ENCODE results near the gene JARID2. TPM values are rescaled to one million over a fixed set of nuclear protein-coding genes. Genes with fewer than 3 reads are reported as not detected.

JARID2 gene
- total RNA-seq, 2 donors from 2014 or later = 8.3 to 12.8 TPM

GRCh38 chr6:15555101-15556038 is 309.5 kb downstream of the JARID2 start:
- Histone ChIP-seq H3K9me3 (no peaks in the 10 kb centered on the region), H3K36me3 (no peaks in the 10 kb centered on the region), H3K27me3 (replicated peaks; ENCODE audit: insufficient read depth) (no peaks in the 10 kb centered on the region), H3K27ac (no peak overlapping the region), H3K4me3 (no peak overlapping the region), H3K4me1 (ENCODE audit: control insufficient read depth in 1 of 2, low read depth in 2 of 2) (peaks cover 0 to 17% of the 10 kb centered on the region in 2 donors)
- no peak for DNase-seq (ENCODE audit: low spot score)
- no peak for ATAC-seq (ENCODE audit: insufficient number of reproducible peaks, low FRiP score, low read depth)
- TF ChIP-seq, protein P1, sequence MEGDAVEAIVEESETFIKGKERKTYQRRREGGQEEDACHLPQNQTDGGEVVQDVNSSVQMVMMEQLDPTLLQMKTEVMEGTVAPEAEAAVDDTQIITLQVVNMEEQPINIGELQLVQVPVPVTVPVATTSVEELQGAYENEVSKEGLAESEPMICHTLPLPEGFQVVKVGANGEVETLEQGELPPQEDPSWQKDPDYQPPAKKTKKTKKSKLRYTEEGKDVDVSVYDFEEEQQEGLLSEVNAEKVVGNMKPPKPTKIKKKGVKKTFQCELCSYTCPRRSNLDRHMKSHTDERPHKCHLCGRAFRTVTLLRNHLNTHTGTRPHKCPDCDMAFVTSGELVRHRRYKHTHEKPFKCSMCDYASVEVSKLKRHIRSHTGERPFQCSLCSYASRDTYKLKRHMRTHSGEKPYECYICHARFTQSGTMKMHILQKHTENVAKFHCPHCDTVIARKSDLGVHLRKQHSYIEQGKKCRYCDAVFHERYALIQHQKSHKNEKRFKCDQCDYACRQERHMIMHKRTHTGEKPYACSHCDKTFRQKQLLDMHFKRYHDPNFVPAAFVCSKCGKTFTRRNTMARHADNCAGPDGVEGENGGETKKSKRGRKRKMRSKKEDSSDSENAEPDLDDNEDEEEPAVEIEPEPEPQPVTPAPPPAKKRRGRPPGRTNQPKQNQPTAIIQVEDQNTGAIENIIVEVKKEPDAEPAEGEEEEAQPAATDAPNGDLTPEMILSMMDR (IDR thresholded peaks at IDR 0.05) = no peak

- TF ChIP-seq, protein P1 (IDR thresholded peaks at IDR 0.05) = no peak
These were observed 310.8 kb downstream of the JARID2 start for GRCh38 chr6:15556711-15557110.

DNA sequence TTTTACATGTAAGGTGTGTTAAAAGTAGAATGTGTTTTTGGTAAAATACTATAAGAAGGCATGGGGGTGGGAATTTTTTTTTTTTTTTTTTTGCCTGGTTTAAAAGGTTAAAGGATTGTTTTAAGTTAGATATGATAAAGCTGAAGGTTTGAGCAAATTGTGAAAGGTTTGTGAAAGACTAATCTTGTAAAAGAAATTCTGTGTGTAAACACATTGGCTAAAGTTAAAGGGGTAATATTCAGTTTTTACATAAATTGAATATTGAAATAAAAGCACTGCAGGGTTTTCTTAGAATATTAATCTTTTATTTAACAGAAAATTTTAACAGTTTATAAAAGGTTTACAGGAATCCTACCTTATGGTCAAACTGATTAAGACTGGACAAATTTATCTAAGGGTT is 311.3 kb downstream of the JARID2 start:
- ATAC-seq (ENCODE audit: insufficient number of reproducible peaks, low FRiP score, low read depth) = no peak

More at GRCh38 chr6:15556711-15557110, 310.8 kb downstream of the JARID2 start:
- H3K9me3 ChIP-seq = no peaks in the 10 kb centered on the region
- no peak overlapping the region for H3K27ac ChIP-seq
- no peak overlapping the region for H3K4me3 ChIP-seq
- no peaks in the 10 kb centered on the region for H3K27me3 ChIP-seq (replicated peaks; ENCODE audit: insufficient read depth)
- peaks cover 0 to 20% of the 10 kb centered on the region in 2 donors for H3K4me1 ChIP-seq (ENCODE audit: control insufficient read depth in 1 of 2, low read depth in 2 of 2)
- DNase-seq (ENCODE audit: low spot score) (no peak), ATAC-seq (ENCODE audit: insufficient number of reproducible peaks, low FRiP score, low read depth) (no peak)
- H3K36me3 ChIP-seq = no peaks in the 10 kb centered on the region

DNA sequence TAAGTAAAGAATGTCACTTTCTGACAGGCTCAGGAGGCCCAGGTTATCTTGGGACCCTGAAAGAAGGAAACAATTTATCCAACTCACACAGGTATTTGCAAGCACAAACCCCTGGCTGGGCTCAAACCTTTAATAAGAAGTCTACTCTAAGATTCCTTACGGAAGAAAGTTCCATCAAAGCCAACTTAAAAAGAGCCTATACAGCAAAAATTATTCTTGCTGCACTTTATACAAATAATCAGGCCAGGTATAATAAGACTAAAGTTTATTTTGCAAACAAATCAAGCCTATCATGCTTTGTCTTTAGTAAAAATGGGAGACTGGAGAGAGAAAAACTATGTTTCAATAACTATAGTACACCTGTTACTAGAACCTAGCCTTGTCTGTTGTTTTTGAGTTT is 314.8 kb downstream of the JARID2 start:
- peaks cover 0 to 10% of the 10 kb centered on the region in 2 donors for H3K4me1 ChIP-seq (ENCODE audit: control insufficient read depth in 1 of 2, low read depth in 2 of 2)
- TF ChIP-seq, protein P1 (IDR thresholded peaks at IDR 0.05) = no peak
- H3K27me3 ChIP-seq (replicated peaks; ENCODE audit: insufficient read depth) = no peaks in the 10 kb centered on the region
- DNase-seq (ENCODE audit: low spot score) (no peak), ATAC-seq (ENCODE audit: insufficient number of reproducible peaks, low FRiP score, low read depth) (no peak)
- no peak overlapping the region for H3K4me3 ChIP-seq
- no peaks in the 10 kb centered on the region for H3K9me3 ChIP-seq
- no peaks in the 10 kb centered on the region for H3K36me3 ChIP-seq
- H3K27ac ChIP-seq = no peak overlapping the region

More for the DNA sequence above, 311.3 kb downstream of the JARID2 start:
- Histone ChIP-seq H3K36me3 (no peaks in the 10 kb centered on the region), H3K27me3 (replicated peaks; ENCODE audit: insufficient read depth) (no peaks in the 10 kb centered on the region), H3K9me3 (no peaks in the 10 kb centered on the region), H3K4me3 (no peak overlapping the region), H3K4me1 (ENCODE audit: control insufficient read depth in 1 of 2, low read depth in 2 of 2) (peaks cover 0 to 20% of the 10 kb centered on the region in 2 donors), H3K27ac (no peak overlapping the region)
- TF ChIP-seq, protein P1 (IDR thresholded peaks at IDR 0.05) = no peak
- DNase-seq (ENCODE audit: low spot score) = no peak

DNA sequence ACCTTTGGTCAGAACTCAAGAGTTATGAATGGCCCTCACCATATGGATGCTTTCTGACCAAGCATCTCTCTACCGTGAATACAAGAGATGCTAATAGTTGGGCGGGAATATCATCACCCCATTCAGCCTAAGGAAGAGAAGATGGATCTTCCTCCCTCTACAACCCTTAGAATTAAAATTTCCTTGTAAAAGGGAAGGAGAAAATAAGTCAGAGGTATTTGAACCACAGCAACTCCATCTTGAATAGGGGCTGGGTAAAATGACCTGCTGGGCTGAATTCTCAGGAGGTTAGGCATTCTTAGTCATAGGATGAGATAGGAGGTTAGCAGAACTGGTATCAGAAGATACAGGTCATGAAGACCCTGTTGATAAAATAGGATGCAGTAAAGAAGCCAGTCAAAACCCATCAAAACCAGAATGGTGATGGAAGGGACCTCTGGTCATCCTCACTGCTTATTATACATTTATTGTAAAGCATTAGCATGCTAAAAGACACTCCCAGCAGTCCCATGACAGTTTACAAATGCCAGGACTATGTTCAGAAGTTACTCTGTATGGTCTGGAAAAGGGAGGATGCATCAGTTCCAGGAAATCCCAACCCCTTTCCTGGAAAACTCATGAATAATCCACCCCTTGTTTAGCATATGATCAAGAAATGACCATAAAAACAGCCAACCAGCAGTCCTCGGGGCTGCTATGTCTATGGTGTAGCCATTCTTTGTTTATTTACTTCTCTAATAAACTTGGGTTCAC is 315.8 kb downstream of the JARID2 start:
- DNase-seq (ENCODE audit: low spot score) (no peak), ATAC-seq (ENCODE audit: insufficient number of reproducible peaks, low FRiP score, low read depth) (no peak)
- no peaks in the 10 kb centered on the region for H3K36me3 ChIP-seq
- no peak overlapping the region for H3K4me3 ChIP-seq
- no peak overlapping the region for H3K27ac ChIP-seq
- H3K27me3 ChIP-seq (replicated peaks; ENCODE audit: insufficient read depth) = no peaks in the 10 kb centered on the region
- H3K9me3 ChIP-seq = no peaks in the 10 kb centered on the region
- H3K4me1 ChIP-seq (ENCODE audit: control insufficient read depth in 1 of 2, low read depth in 2 of 2) = peaks cover 0 to 10% of the 10 kb centered on the region in 2 donors
- TF ChIP-seq, protein P1 (IDR thresholded peaks at IDR 0.05) = no peak

Measured in thoracic aorta (tissue), 2 donors.